Mesenchymal stem cell (in vitro differentiated cells and primary cell): Measurements from ENCODE around the gene CBR4.

Experiments used
- DNase-seq: peaks from one replicate; pipeline ENCODE4 v3.0.0-alpha.2; 2013
- H2AFZ ChIP-seq: one replicate; pipeline ENCODE4 v1.6.1; 2013; ENCODE audit warnings: low read depth, mild to moderate bottlenecking, control low read depth, inconsistent platforms, low read length, moderate library complexity
- H2AK5ac ChIP-seq: 2 replicates; pipeline ENCODE4 v1.6.1; 2013; ENCODE audit warnings: low read length, moderate library complexity, mild to moderate bottlenecking, inconsistent platforms; ENCODE audit not compliant: severe bottlenecking
- H2BK120ac ChIP-seq: one replicate; pipeline ENCODE4 v1.6.1; 2013; ENCODE audit warnings: low read depth, mild to moderate bottlenecking, inconsistent platforms, low read length, moderate library complexity
- H2BK12ac ChIP-seq, 2 experiments: one replicate each; pipeline ENCODE4 v1.6.1; 2013; ENCODE audit warnings: inconsistent platforms in 2 of 2, low read length in 2 of 2, mild to moderate bottlenecking in 2 of 2, moderate library complexity in 2 of 2, control low read depth in 1 of 2
- H2BK15ac ChIP-seq: one replicate; pipeline ENCODE4 v1.6.1; 2013; ENCODE audit warnings: mild to moderate bottlenecking, low read depth, inconsistent platforms; ENCODE audit not compliant: poor library complexity, severe bottlenecking
- H2BK5ac ChIP-seq: 2 replicates; pipeline ENCODE4 v1.6.1; 2013; ENCODE audit warnings: low read depth, mild to moderate bottlenecking, low read length, control low read depth, inconsistent platforms; ENCODE audit not compliant: poor library complexity, severe bottlenecking
- H3K14ac ChIP-seq, 2 experiments: one replicate each; pipeline ENCODE4 v1.6.1; 2013; ENCODE audit warnings: inconsistent platforms in 2 of 2, low read length in 2 of 2, control low read depth in 1 of 2, mild to moderate bottlenecking in 1 of 2, moderate library complexity in 1 of 2
- H3K18ac ChIP-seq, 2 experiments: one replicate each; pipeline ENCODE4 v1.6.1; 2013; ENCODE audit warnings: inconsistent platforms in 2 of 2, low read length in 2 of 2, control low read depth in 1 of 2, low read depth in 1 of 2, mild to moderate bottlenecking in 1 of 2
- H3K23ac ChIP-seq, 2 experiments: one replicate each; pipeline ENCODE4 v1.6.1; 2013; ENCODE audit warnings: inconsistent platforms in 2 of 2, low read length in 2 of 2, mild to moderate bottlenecking in 2 of 2, moderate library complexity in 2 of 2, control low read depth in 1 of 2
- H3K27ac ChIP-seq: 2 replicates; pipeline ENCODE4 v1.5.1; 2013; ENCODE audit warnings: mild to moderate bottlenecking, moderate library complexity, low read length, control low read depth, inconsistent platforms; ENCODE audit not compliant: poor library complexity, severe bottlenecking
- H3K27me3 ChIP-seq, 2 experiments: 2 replicates each; pipeline versions ENCODE4 v1.6.1 to v1.7.0; 2013; ENCODE audit warnings: low read length in 2 of 2, mild to moderate bottlenecking in 2 of 2, moderate library complexity in 2 of 2, control low read depth in 1 of 2, inconsistent platforms in 1 of 2; ENCODE audit not compliant: control insufficient read depth in 1 of 2, insufficient read depth in 1 of 2
- H3K36me3 ChIP-seq, 2 experiments: 2 replicates each; pipeline versions ENCODE4 v1.6.1 to v1.7.0; 2013; ENCODE audit warnings: low read length in 2 of 2, control low read depth in 1 of 2, inconsistent platforms in 1 of 2, low read depth in 1 of 2, mild to moderate bottlenecking in 1 of 2; ENCODE audit not compliant: insufficient read depth in 2 of 2, control insufficient read depth in 1 of 2
- H3K4ac ChIP-seq, 2 experiments: one replicate each; pipeline ENCODE4 v1.6.1; 2013; ENCODE audit warnings: inconsistent platforms in 2 of 2, low read length in 2 of 2, mild to moderate bottlenecking in 2 of 2, moderate library complexity in 2 of 2, control low read depth in 1 of 2, low read depth in 1 of 2
- H3K4me1 ChIP-seq: 2 replicates; pipeline ENCODE4 v1.6.1; 2013; ENCODE audit warnings: low read depth, low read length, control low read depth; ENCODE audit not compliant: control insufficient read depth, insufficient read depth
- H3K4me2 ChIP-seq: 2 replicates; pipeline ENCODE4 v1.6.1; 2013; ENCODE audit warnings: low read length, mild to moderate bottlenecking, inconsistent platforms; ENCODE audit not compliant: poor library complexity, severe bottlenecking
- H3K4me3 ChIP-seq, 2 experiments: 2 replicates each; pipeline versions ENCODE4 v1.5.1 to v1.7.0; 2013; ENCODE audit warnings: low read length in 2 of 2, mild to moderate bottlenecking in 2 of 2, control low read depth in 1 of 2, low read depth in 1 of 2; ENCODE audit not compliant: insufficient read depth in 1 of 2
- H3K79me1 ChIP-seq: replicated peaks from 2 replicates; pipeline ENCODE4 v1.6.1; 2013; ENCODE audit warnings: mild to moderate bottlenecking, control low read depth, low read length, inconsistent platforms; ENCODE audit not compliant: poor library complexity, severe bottlenecking
- H3K9ac ChIP-seq: 2 replicates; pipeline ENCODE4 v1.7.0; 2013; ENCODE audit warnings: mild to moderate bottlenecking, low read length, moderate library complexity
- H3K9me3 ChIP-seq: 2 replicates; pipeline ENCODE4 v1.7.0; 2013; ENCODE audit warnings: mild to moderate bottlenecking, low read length; ENCODE audit not compliant: control insufficient read depth
- H4K8ac ChIP-seq: one replicate; pipeline ENCODE4 v1.6.1; 2013; ENCODE audit warnings: inconsistent platforms, mild to moderate bottlenecking, low read length, moderate library complexity
- H4K91ac ChIP-seq: one replicate; pipeline ENCODE4 v1.6.1; 2013; ENCODE audit warnings: mild to moderate bottlenecking, low read length, inconsistent platforms
- WGBS: methylation state at CpG from one replicate; pipeline ENCODE4 v1.1.7; 2013; ENCODE audit warnings: mixed read lengths; 5-methylcytosine and 5-hydroxymethylcytosine counted together

The CBR4 gene

GRCh38 chr4:169017971-169018370, 7.9 kb upstream of the CBR4 start:
- H4K8ac ChIP-seq: no peak overlapping the region
- DNase-seq: no peak
- no peaks in the 10 kb centered on the region for H3K79me1 ChIP-seq
- no peaks in the 10 kb centered on the region for H3K27me3 ChIP-seq
- no peak overlapping the region for H2BK120ac ChIP-seq
- no peak overlapping the region for H3K9ac ChIP-seq
- no peak overlapping the region for H2BK12ac ChIP-seq
- no peak overlapping the region for H3K4ac ChIP-seq
- no peak overlapping the region for H2BK5ac ChIP-seq
- no peaks in the 10 kb centered on the region for H3K4me1 ChIP-seq
- no peak overlapping the region for H3K18ac ChIP-seq
- H3K4me2 ChIP-seq: no peak overlapping the region
- 89% methylated on average over 5 of the region's 5 CpGs for WGBS
- H3K14ac ChIP-seq: no peak overlapping the region
- H3K4me3 ChIP-seq: no peak overlapping the region
- no peaks in the 10 kb centered on the region for H3K36me3 ChIP-seq
- H4K91ac ChIP-seq: no peak overlapping the region
- H3K9me3 ChIP-seq: no peaks in the 10 kb centered on the region
- H2AFZ ChIP-seq: no peak overlapping the region
- H2BK15ac ChIP-seq: no peak overlapping the region
- no peak overlapping the region for H3K23ac ChIP-seq
- H3K27ac ChIP-seq: no peak overlapping the region
- no peak overlapping the region for H2AK5ac ChIP-seq

- Histone ChIP-seq H2BK15ac (no peak overlapping the region), H3K9me3 (no peaks in the 10 kb centered on the region), H3K27ac (no peak overlapping the region), H4K91ac (no peak overlapping the region), H3K18ac (peak overlapping the region in 1 of 2 experiments; percentile 52), H2AK5ac (no peak overlapping the region), H2BK120ac (peak overlapping the region; percentile 71), H3K4me1 (peaks cover 1% of the 10 kb centered on the region), H3K27me3 (no peaks in the 10 kb centered on the region), H3K4ac (no peak overlapping the region), H3K79me1 (no peaks in the 10 kb centered on the region), H3K9ac (no peak overlapping the region), H4K8ac (no peak overlapping the region), H2BK12ac (no peak overlapping the region), H3K14ac (no peak overlapping the region), H3K23ac (no peak overlapping the region), H2AFZ (no peak overlapping the region), H3K36me3 (no peaks in the 10 kb centered on the region), H2BK5ac (no peak overlapping the region), H3K4me3 (no peak overlapping the region), H3K4me2 (no peak overlapping the region)
- 58% methylated on average over 5 of the region's 5 CpGs for WGBS
- DNase-seq: no peak
These were observed 5.2 kb upstream of the CBR4 start for GRCh38 chr4:169015186-169015623.

- no peaks in the 10 kb centered on the region for H3K27me3 ChIP-seq
- H3K4me1 ChIP-seq: peaks cover 1% of the 10 kb centered on the region
- H3K9ac ChIP-seq: no peak overlapping the region
- no peak overlapping the region for H3K14ac ChIP-seq
- no peak overlapping the region for H4K91ac ChIP-seq
- no peak overlapping the region for H4K8ac ChIP-seq
- no peak overlapping the region for H3K27ac ChIP-seq
- H3K36me3 ChIP-seq: no peaks in the 10 kb centered on the region
- no peak overlapping the region for H2BK15ac ChIP-seq
- H3K4me3 ChIP-seq: no peak overlapping the region
- H3K9me3 ChIP-seq: no peaks in the 10 kb centered on the region
- DNase-seq: no peak
- H3K18ac ChIP-seq: no peak overlapping the region
- H3K4me2 ChIP-seq: no peak overlapping the region
- H3K4ac ChIP-seq: no peak overlapping the region
- H2BK120ac ChIP-seq: no peak overlapping the region
- H2BK12ac ChIP-seq: no peak overlapping the region
- no peak overlapping the region for H2AFZ ChIP-seq
- peaks cover 2% of the 10 kb centered on the region for H3K79me1 ChIP-seq
- H2BK5ac ChIP-seq: no peak overlapping the region
- H2AK5ac ChIP-seq: no peak overlapping the region
- no CpG with 5 or more reads among the region's 2 CpGs for WGBS
- no peak overlapping the region for H3K23ac ChIP-seq
These were observed 4.5 kb upstream of the CBR4 start for GRCh38 chr4:169014586-169014985.

GRCh38 chr4:169013396-169013795, 3.3 kb upstream of the CBR4 start:
- no peak overlapping the region for H3K4me3 ChIP-seq
- 80% methylated on average over 1 of the region's 1 CpG for WGBS
- H3K23ac ChIP-seq: no peak overlapping the region
- H3K9me3 ChIP-seq: no peaks in the 10 kb centered on the region
- H3K4me1 ChIP-seq: peaks cover 3% of the 10 kb centered on the region
- no peak for DNase-seq
- no peak overlapping the region for H2BK120ac ChIP-seq
- H3K4me2 ChIP-seq: no peak overlapping the region
- no peak overlapping the region for H4K8ac ChIP-seq
- H3K79me1 ChIP-seq: peaks cover 8% of the 10 kb centered on the region
- no peak overlapping the region for H3K9ac ChIP-seq
- H3K36me3 ChIP-seq: no peaks in the 10 kb centered on the region
- no peak overlapping the region for H3K14ac ChIP-seq
- no peak overlapping the region for H3K4ac ChIP-seq
- no peak overlapping the region for H2AFZ ChIP-seq
- H2BK12ac ChIP-seq: no peak overlapping the region
- H3K27ac ChIP-seq: no peak overlapping the region
- no peaks in the 10 kb centered on the region for H3K27me3 ChIP-seq
- no peak overlapping the region for H4K91ac ChIP-seq
- no peak overlapping the region for H2AK5ac ChIP-seq
- no peak overlapping the region for H2BK5ac ChIP-seq
- H3K18ac ChIP-seq: no peak overlapping the region
- H2BK15ac ChIP-seq: no peak overlapping the region
